ENCODE data around the gene MYO3A.

The MYO3A gene

GRCh38 chr10:26222563-26222962 lies 288.5 kb downstream of the MYO3A start:
- H3K27ac ChIP-seq = no peak overlapping the region
- peaks cover 0 to 10% (median 6%) of the 10 kb centered on the region in 4 donors for H3K4me1 ChIP-seq
- no peak for TF ChIP-seq CTCF (IDR thresholded peaks at IDR 0.05)
- H3K4me3 ChIP-seq = no peak overlapping the region
- DNase-seq = no peak
- no peaks in the 10 kb centered on the region for H3K9me3 ChIP-seq
- no peaks in the 10 kb centered on the region for H3K36me3 ChIP-seq
- H3K27me3 ChIP-seq = peaks cover 0 to 68% of the 10 kb centered on the region in 2 donors
- intact Hi-C loops (cut with DNase I; ENCODE audit: low total_unique reads) = no loop called here

GRCh38 chr10:26225322-26225721 lies 291.3 kb downstream of the MYO3A start:
- H3K4me1 ChIP-seq = no peaks in the 10 kb centered on the region
- no peak for TF ChIP-seq CTCF (IDR thresholded peaks at IDR 0.05)
- no peaks in the 10 kb centered on the region for H3K36me3 ChIP-seq
- no peak for DNase-seq
- H3K4me3 ChIP-seq = no peak overlapping the region
- H3K27me3 ChIP-seq = peaks cover 0 to 41% of the 10 kb centered on the region in 2 donors
- no peaks in the 10 kb centered on the region for H3K9me3 ChIP-seq
- no peak overlapping the region for H3K27ac ChIP-seq
- intact Hi-C loops (cut with DNase I; ENCODE audit: low total_unique reads) = no loop called here

GRCh38 chr10:26227786-26228185 lies 293.8 kb downstream of the MYO3A start:
- H3K27ac ChIP-seq = no peak overlapping the region
- DNase-seq = no peak
- H3K36me3 ChIP-seq = no peaks in the 10 kb centered on the region
- no peak for TF ChIP-seq CTCF (IDR thresholded peaks at IDR 0.05)
- H3K4me1 ChIP-seq = no peaks in the 10 kb centered on the region
- intact Hi-C loops (cut with DNase I; ENCODE audit: low total_unique reads) = no loop called here
- peaks cover 0 to 18% of the 10 kb centered on the region in 2 donors for H3K27me3 ChIP-seq
- H3K9me3 ChIP-seq = no peaks in the 10 kb centered on the region
- no peak overlapping the region for H3K4me3 ChIP-seq

GRCh38 chr10:26232174-26232573 lies 298.1 kb downstream of the MYO3A start:
- H3K4me3 ChIP-seq = no peak overlapping the region
- no peaks in the 10 kb centered on the region for H3K36me3 ChIP-seq
- no peak for TF ChIP-seq CTCF (IDR thresholded peaks at IDR 0.05)
- H3K27me3 ChIP-seq = peaks cover 0 to 6% of the 10 kb centered on the region in 2 donors
- intact Hi-C loops (cut with DNase I; ENCODE audit: low total_unique reads) = no loop called here
- H3K4me1 ChIP-seq = no peaks in the 10 kb centered on the region
- H3K27ac ChIP-seq = no peak overlapping the region
- H3K9me3 ChIP-seq = no peaks in the 10 kb centered on the region
- DNase-seq = no peak

GRCh38 chr10:26235761-26236160 lies 301.7 kb downstream of the MYO3A start:
- TF ChIP-seq CTCF (IDR thresholded peaks at IDR 0.05) = no peak
- no peak for DNase-seq
- no peak overlapping the region for H3K27ac ChIP-seq
- no peaks in the 10 kb centered on the region for H3K36me3 ChIP-seq
- intact Hi-C loops (cut with DNase I; ENCODE audit: low total_unique reads) = no loop called here
- no peak overlapping the region for H3K4me3 ChIP-seq
- H3K27me3 ChIP-seq = peaks cover 0 to 3% of the 10 kb centered on the region in 2 donors
- H3K9me3 ChIP-seq = no peaks in the 10 kb centered on the region
- no peaks in the 10 kb centered on the region for H3K4me1 ChIP-seq

GRCh38 chr10:26238378-26238777 lies 304.3 kb downstream of the MYO3A start:
- intact Hi-C loops (cut with DNase I; ENCODE audit: low total_unique reads) = no loop called here
- H3K27me3 ChIP-seq = peaks cover 0 to 3% of the 10 kb centered on the region in 2 donors
- TF ChIP-seq CTCF (IDR thresholded peaks at IDR 0.05) = no peak
- H3K4me3 ChIP-seq = no peak overlapping the region
- DNase-seq = no peak
- no peaks in the 10 kb centered on the region for H3K4me1 ChIP-seq
- no peaks in the 10 kb centered on the region for H3K9me3 ChIP-seq
- H3K36me3 ChIP-seq = no peaks in the 10 kb centered on the region
- H3K27ac ChIP-seq = no peak overlapping the region
